A549 (cell line): ENCODE measurements around the gene GALR1. TPM values are rescaled to one million over a fixed set of nuclear protein-coding genes. Genes with fewer than 3 reads are reported as not detected.

ENCODE experiments used
- ATAC-seq, 2 experiments: fragments of 200-7000 bp in 1 of 2; fragments of >200 bp in 1 of 2; cut with Nextera tagmentation in 1 of 2; cut with Tn5 transposase in 1 of 2; 3 replicates each; pipeline versions ENCODE4 v1.8.0 to v1.9.1; 2018 to 2020; ENCODE audit warnings: mild to moderate bottlenecking in 1 of 2, moderate library complexity in 1 of 2
- CTCF ChIA-PET: fragments of 300-600 bp; sonication (Branson Sonifier 250); formaldehyde crosslinking; extraction: SDS; loops from one replicate; lab custom pipeline; 2021; ENCODE audit warnings: antibody characterized with exemption, inconsistent platforms; lab: Yijun Ruan, JAX
- POLR2A ChIA-PET: fragments of 350-600 bp; formaldehyde crosslinking; extraction: SDS; loops from one replicate; lab custom pipeline; 2021; ENCODE audit warnings: antibody characterized with exemption, inconsistent platforms; lab: Yijun Ruan, JAX
- DNase-seq, 2 experiments: peaks; one replicate each; pipeline versions ENCODE4 v3.0.0 to v3.0.0-alpha.2; 2011 to 2016; ENCODE audit warnings: low read depth in 1 of 2, low spot score in 1 of 2
- FAIRE-seq: peaks from 2 replicates; lab custom pipeline; 2011; peaks lifted over from hg19 to GRCh38; lab: Jason Lieb, UNC
- H3K27ac ChIP-seq, 2 experiments: fragments of >200 bp; sonication (Bioruptor Twin); formaldehyde crosslinking; 3 replicates each; pipeline ENCODE4 v1.5.1; 2016 to 2017
- H3K4me1 ChIP-seq: fragments of >200 bp; sonication (Bioruptor Twin); formaldehyde crosslinking; 3 replicates; pipeline ENCODE4 v1.6.1; 2016
- H3K4me2 ChIP-seq: fragments of >200 bp; sonication (Bioruptor Twin); formaldehyde crosslinking; 3 replicates; pipeline ENCODE4 v1.6.1; 2016
- H3K4me3 ChIP-seq: fragments of >200 bp; sonication (Bioruptor Twin); formaldehyde crosslinking; 3 replicates; pipeline ENCODE4 v1.5.1; 2016
- H3K9me3 ChIP-seq: fragments of >200 bp; sonication (Bioruptor Twin); formaldehyde crosslinking; 3 replicates; pipeline ENCODE4 v1.6.1; 2016
- BHLHE40 ChIP-seq: IDR thresholded peaks from 2 replicates; pipeline ENCODE4 v1.6.1; 2012; ENCODE audit warnings: low read depth, low read length, inconsistent platforms
- CBX2 ChIP-seq: fragments of 200-600 bp; sonication (generic); IDR thresholded peaks from 2 replicates; pipeline ENCODE4 v1.6.1; 2016; ENCODE audit warnings: low read depth, mild to moderate bottlenecking, borderline replicate concordance
- CEBPB ChIP-seq, 2 experiments: fragments of >200 bp in 1 of 2; sonication (Bioruptor Twin) in 1 of 2; formaldehyde crosslinking in 1 of 2; IDR thresholded peaks; 2 replicates each; pipeline ENCODE4 v1.6.1; 2012 to 2016
- E2F6 ChIP-seq: IDR thresholded peaks from 2 replicates; pipeline ENCODE4 v1.6.1; 2012; ENCODE audit warnings: low read depth, borderline replicate concordance
- EHF ChIP-seq: fragments of 250-450 bp; sonication (Bioruptor Pico); IDR thresholded peaks from 2 replicates; pipeline ENCODE4 v1.5.0; 2020; ENCODE audit warnings: mild to moderate bottlenecking
- ESRRA ChIP-seq: fragments of 150-350 bp; IDR thresholded peaks from 2 replicates; pipeline ENCODE4 v1.6.1; 2014; ENCODE audit warnings: mild to moderate bottlenecking, low read length, borderline replicate concordance
- FOXS1 ChIP-seq: fragments of 250-450 bp; sonication (Bioruptor Pico); IDR thresholded peaks from 2 replicates; pipeline ENCODE4 v1.5.0; 2020; ENCODE audit warnings: mild to moderate bottlenecking, moderate library complexity
- HES2 ChIP-seq: fragments of >200 bp; sonication (Bioruptor Twin); formaldehyde crosslinking; IDR thresholded peaks from 2 replicates; pipeline ENCODE4 v1.6.1; 2016
- HEYL ChIP-seq: fragments of 250-450 bp; sonication (Bioruptor Pico); IDR thresholded peaks from 2 replicates; pipeline ENCODE4 v1.8.0; 2021; ENCODE audit warnings: mild to moderate bottlenecking, moderate library complexity
- HOXA7 ChIP-seq: fragments of 250-450 bp; sonication (Bioruptor Pico); IDR thresholded peaks from 2 replicates; pipeline ENCODE4 v1.5.0; 2020; ENCODE audit warnings: mild to moderate bottlenecking, moderate library complexity
- JUN ChIP-seq, 2 experiments: fragments of >200 bp; sonication (Bioruptor Twin); formaldehyde crosslinking; IDR thresholded peaks; 2 replicates in 1 of 2; 3 replicates in 1 of 2; pipeline ENCODE4 v1.6.1; 2016 to 2017
- KDM5A ChIP-seq: fragments of 200-600 bp; sonication (generic); IDR thresholded peaks from 2 replicates; pipeline ENCODE4 v1.6.1; 2016; ENCODE audit warnings: antibody characterized with exemption, mild to moderate bottlenecking
- MAZ ChIP-seq: fragments of 150-350 bp; IDR thresholded peaks from 2 replicates; pipeline ENCODE4 v1.6.1; 2014; ENCODE audit warnings: antibody characterized with exemption, low read depth, low read length, borderline replicate concordance
- MYC ChIP-seq: IDR thresholded peaks from 2 replicates; pipeline ENCODE4 v1.6.1; 2012; ENCODE audit warnings: mild to moderate bottlenecking, inconsistent platforms, low read length, improper control_type of control experiment, borderline replicate concordance
- NFE2L2 ChIP-seq: fragments of 150-350 bp; conservative IDR thresholded peaks from 2 replicates; pipeline ENCODE4 v1.6.1; 2014; ENCODE audit warnings: low read length
- NR3C1 ChIP-seq: fragments of >200 bp; sonication (Bioruptor Twin); formaldehyde crosslinking; IDR thresholded peaks from 3 replicates; pipeline ENCODE4 v1.6.1; 2017
- RAD21 ChIP-seq, 2 experiments: fragments of >200 bp in 1 of 2; sonication (Bioruptor Twin) in 1 of 2; formaldehyde crosslinking in 1 of 2; IDR thresholded peaks in 1 of 2; conservative IDR thresholded peaks in 1 of 2; 2 replicates in 1 of 2; 3 replicates in 1 of 2; pipeline ENCODE4 v1.6.1; 2012 to 2018; ENCODE audit warnings: inconsistent platforms in 1 of 2
- RARB ChIP-seq: fragments of 250-450 bp; sonication (Bioruptor Pico); IDR thresholded peaks from 2 replicates; pipeline ENCODE4 v1.8.0; 2021; ENCODE audit warnings: mild to moderate bottlenecking, moderate library complexity
- RFX5 ChIP-seq: fragments of 450-650 bp; IDR thresholded peaks from 2 replicates; pipeline ENCODE4 v1.7.1; 2014; ENCODE audit warnings: antibody characterized with exemption, mild to moderate bottlenecking, moderate library complexity
- RNF2 ChIP-seq: fragments of 200-600 bp; sonication (generic); IDR thresholded peaks from 2 replicates; pipeline ENCODE4 v1.6.1; 2016; ENCODE audit warnings: low read depth, mild to moderate bottlenecking, antibody characterized with exemption, moderate library complexity, borderline replicate concordance
- SMC3 ChIP-seq: fragments of >200 bp; sonication (Bioruptor Twin); formaldehyde crosslinking; IDR thresholded peaks from 3 replicates; pipeline ENCODE4 v1.6.1; 2018; ENCODE audit warnings: inconsistent platforms
- SREBF2 ChIP-seq: fragments of 450-650 bp; IDR thresholded peaks from 2 replicates; pipeline ENCODE4 v1.6.1; 2014; ENCODE audit warnings: mild to moderate bottlenecking, moderate library complexity
- TFCP2L1 ChIP-seq: fragments of 250-450 bp; sonication (Bioruptor Pico); IDR thresholded peaks from 2 replicates; pipeline ENCODE4 v1.5.0; 2021; ENCODE audit warnings: mild to moderate bottlenecking
- TP53 ChIP-seq: fragments of 250-450 bp; sonication (Bioruptor Pico); IDR thresholded peaks from 2 replicates; pipeline ENCODE4 v1.5.0; 2021; ENCODE audit warnings: mild to moderate bottlenecking, moderate library complexity
- ZSCAN20 ChIP-seq: fragments of 250-450 bp; sonication (Bioruptor Pico); IDR thresholded peaks from 2 replicates; pipeline ENCODE4 v1.8.0; 2022; ENCODE audit warnings: mild to moderate bottlenecking, moderate library complexity
- WGBS: methylation state at CpG from one replicate; pipeline ENCODE4 v1.1.6; 2017; ENCODE audit errors: missing lambda C conversion rate; 5-methylcytosine and 5-hydroxymethylcytosine counted together
- polyA plus RNA-seq, 4 experiments: library from polyadenylated mRNA; depleted of rRNA in 3 of 4; stranded (reverse); fragments of >200 nt; fragmentation: RNase III in 1 of 4; extraction: RNeasy Plus Mini Kit Qiagen cat#74134 plus additional on column Dnase treatment in 1 of 4; gene quantifications; 2 replicates in 3 of 4; 3 replicates in 1 of 4; pipeline ENCODE4 v1.2.3, GENCODE V29; 2011 to 2017
- TF ChIP-seq, protein P1 (sequence below): fragments of >200 bp; sonication (Bioruptor Twin); formaldehyde crosslinking; IDR thresholded peaks from 3 replicates; pipeline ENCODE4 v1.6.1; 2016
- TF ChIP-seq, protein P2 (sequence below): IDR thresholded peaks from 2 replicates; pipeline ENCODE4 v1.6.1; 2012

GALR1 gene
- polyA plus RNA-seq, 2 of the 4 experiments (the other 2 are of a cell fraction): not detected

- POLR2A ChIA-PET: no interaction called here
- DNase-seq: no peak
- no peak overlapping the region for H3K4me3 ChIP-seq
Measured at GRCh38 chr18:77205769-77206168, 43.9 kb upstream of the GALR1 start.

GRCh38 chr18:77206676-77207374 is 42.8 kb upstream of the GALR1 start:
- H3K4me3 ChIP-seq: no peak overlapping the region
- TF ChIP-seq HEYL (no peak), HOXA7 (CRISPR knock-in tag) (no peak), ZSCAN20 (no peak)
- TF ChIP-seq, protein P1, sequence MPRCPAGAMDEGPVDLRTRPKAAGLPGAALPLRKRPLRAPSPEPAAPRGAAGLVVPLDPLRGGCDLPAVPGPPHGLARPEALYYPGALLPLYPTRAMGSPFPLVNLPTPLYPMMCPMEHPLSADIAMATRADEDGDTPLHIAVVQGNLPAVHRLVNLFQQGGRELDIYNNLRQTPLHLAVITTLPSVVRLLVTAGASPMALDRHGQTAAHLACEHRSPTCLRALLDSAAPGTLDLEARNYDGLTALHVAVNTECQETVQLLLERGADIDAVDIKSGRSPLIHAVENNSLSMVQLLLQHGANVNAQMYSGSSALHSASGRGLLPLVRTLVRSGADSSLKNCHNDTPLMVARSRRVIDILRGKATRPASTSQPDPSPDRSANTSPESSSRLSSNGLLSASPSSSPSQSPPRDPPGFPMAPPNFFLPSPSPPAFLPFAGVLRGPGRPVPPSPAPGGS: no peak
- TF ChIP-seq, all 56 proteins: peak for 0
- no peaks in the 10 kb centered on the region for H3K9me3 ChIP-seq
- ATAC-seq: peak in 1 of 2 experiments; percentile 28; a peak in 1 of 6 replicates
- no peak for DNase-seq
- peak overlapping the region; percentile 52 to 72; a peak in 5 of 6 replicates for H3K27ac ChIP-seq
- peaks cover 16% of the 10 kb centered on the region for H3K4me1 ChIP-seq
- no peak for FAIRE-seq
- POLR2A ChIA-PET: no interaction called here
- H3K4me2 ChIP-seq: peak overlapping the region; percentile 25; the same call in 1 of the 3 replicates
- CTCF ChIA-PET: interaction anchor here (1.2 to 2.8 kb wide), 5 partner anchors 11 to 207 kb away, joined by 3 to 8 read pairs (median 4); no protein-coding TSS in a partner anchor
- WGBS: 75% methylated on average over 10 of the region's 10 CpGs

More at GRCh38 chr18:77205769-77206168, 43.9 kb upstream of the GALR1 start:
- no peaks in the 10 kb centered on the region for H3K9me3 ChIP-seq
- ATAC-seq (no peak), FAIRE-seq (no peak)
- TF ChIP-seq CBX2 (no peak), RFX5 (no peak), KDM5A (no peak), RARB (CRISPR knock-in tag) (no peak), CEBPB (IDR thresholded peaks at IDR 0.05) (no peak), ESRRA (no peak), FOXS1 (no peak), HOXA7 (CRISPR knock-in tag) (no peak), BHLHE40 (no peak), SREBF2 (no peak), EHF (CRISPR knock-in tag) (no peak), MYC (no peak), TP53 (CRISPR knock-in tag) (no peak)
- TF ChIP-seq, protein P1: no peak
- TF ChIP-seq, all 56 proteins: peak for 0
- H3K27ac ChIP-seq: no peak overlapping the region; a peak in 1 of 6 replicates
- WGBS: 78% methylated on average over 6 of the region's 6 CpGs
- H3K4me1 ChIP-seq: peaks cover 12% of the 10 kb centered on the region
- H3K4me2 ChIP-seq: no peak overlapping the region
- CTCF ChIA-PET: interaction anchor here (2.8 kb wide), 1 partner anchor 12 kb away, joined by 8 read pairs; no protein-coding TSS in a partner anchor

GRCh38 chr18:77207540-77207939 is 42.1 kb upstream of the GALR1 start:
- CTCF ChIA-PET: interaction anchor here (0.7 to 2.8 kb wide), 6 partner anchors 11 to 207 kb away, joined by 3 to 8 read pairs (median 4); no protein-coding TSS in a partner anchor
- 30% methylated on average over 10 of the region's 10 CpGs for WGBS
- DNase-seq (peak; percentile 68 to 76), ATAC-seq (peak; percentile 94 to 95), FAIRE-seq (no peak)
- H3K4me2 ChIP-seq: peak overlapping the region; percentile 25; the same call in 2 of the 3 replicates
- H3K4me1 ChIP-seq: peaks cover 16% of the 10 kb centered on the region
- POLR2A ChIA-PET: no interaction called here
- H3K27ac ChIP-seq: peak overlapping the region; percentile 52 to 72; a peak in 5 of 6 replicates
- no peak overlapping the region for H3K4me3 ChIP-seq
- no peaks in the 10 kb centered on the region for H3K9me3 ChIP-seq
- TF ChIP-seq CEBPB (IDR thresholded peaks at IDR 0.05) (no peak), SMC3 (no peak), RFX5 (no peak), E2F6 (no peak), JUN (IDR thresholded peaks at IDR 0.05) (no peak), MAZ (no peak), RAD21 (conservative IDR thresholded peaks at IDR 0.05 in 1 of 2, IDR thresholded peaks at IDR 0.05 in 1 of 2) (0 out of 5 replicates have a peak, but pooled peaks of 1 of the 2 experiments have one; percentile 16), NFE2L2 (no peak), HES2 (no peak), RNF2 (no peak), TP53 (CRISPR knock-in tag) (no peak), TFCP2L1 (CRISPR knock-in tag) (no peak), NR3C1 (no peak)
- TF ChIP-seq, protein P2, sequence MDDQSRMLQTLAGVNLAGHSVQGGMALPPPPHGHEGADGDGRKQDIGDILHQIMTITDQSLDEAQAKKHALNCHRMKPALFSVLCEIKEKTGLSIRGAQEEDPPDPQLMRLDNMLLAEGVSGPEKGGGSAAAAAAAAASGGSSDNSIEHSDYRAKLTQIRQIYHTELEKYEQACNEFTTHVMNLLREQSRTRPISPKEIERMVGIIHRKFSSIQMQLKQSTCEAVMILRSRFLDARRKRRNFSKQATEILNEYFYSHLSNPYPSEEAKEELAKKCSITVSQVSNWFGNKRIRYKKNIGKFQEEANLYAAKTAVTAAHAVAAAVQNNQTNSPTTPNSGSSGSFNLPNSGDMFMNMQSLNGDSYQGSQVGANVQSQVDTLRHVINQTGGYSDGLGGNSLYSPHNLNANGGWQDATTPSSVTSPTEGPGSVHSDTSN: no peak
